GM21381 (cell line): ENCODE measurements around the gene ADAMTSL2.

Experiments used
- ATAC-seq: cut with Tn5 transposase; IDR thresholded peaks from one replicate; pipeline ENCODE4 v1.9.1; 2021; ENCODE audit warnings: mild to moderate bottlenecking, moderate library complexity; ENCODE audit not compliant: unreplicated experiment

ADAMTSL2 gene

DNA sequence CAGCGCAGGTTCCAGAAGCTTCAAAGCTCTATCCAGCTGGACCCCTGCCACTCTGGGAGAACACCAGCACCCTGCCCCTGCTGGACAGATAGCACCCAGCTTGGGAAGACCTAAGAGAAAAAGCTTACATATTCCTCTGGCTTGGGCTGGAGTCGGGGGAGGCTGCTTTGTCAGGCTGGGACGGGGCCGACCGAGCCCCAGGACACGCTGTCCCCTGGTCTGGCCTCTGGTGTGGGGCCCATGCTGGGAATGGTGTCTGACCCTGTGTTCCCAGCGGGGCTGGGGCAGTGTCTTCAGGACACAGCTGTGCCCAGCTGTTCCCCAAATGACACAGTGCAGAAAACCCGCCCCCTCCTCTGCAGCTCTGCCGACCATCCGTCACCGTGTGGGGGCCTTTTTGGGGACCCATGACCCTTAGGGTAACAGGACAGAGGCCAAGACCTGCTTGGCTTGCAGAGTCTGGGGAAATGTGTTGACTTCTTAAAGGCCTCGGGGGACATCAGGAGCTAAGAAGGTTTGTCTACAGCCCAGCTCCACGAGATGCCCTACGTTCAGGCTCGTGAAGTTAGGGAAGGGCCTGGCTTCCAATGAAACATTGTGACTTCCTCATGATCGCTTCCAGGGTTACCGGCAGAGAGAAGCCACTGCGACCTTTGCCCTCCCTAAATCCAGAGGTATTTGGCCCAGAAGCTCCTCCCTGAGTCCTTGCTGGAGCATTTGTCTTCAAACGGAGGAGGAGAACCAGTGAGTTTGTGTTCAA, 35.2 kb upstream of the ADAMTSL2 start:
- no peak for ATAC-seq

DNA sequence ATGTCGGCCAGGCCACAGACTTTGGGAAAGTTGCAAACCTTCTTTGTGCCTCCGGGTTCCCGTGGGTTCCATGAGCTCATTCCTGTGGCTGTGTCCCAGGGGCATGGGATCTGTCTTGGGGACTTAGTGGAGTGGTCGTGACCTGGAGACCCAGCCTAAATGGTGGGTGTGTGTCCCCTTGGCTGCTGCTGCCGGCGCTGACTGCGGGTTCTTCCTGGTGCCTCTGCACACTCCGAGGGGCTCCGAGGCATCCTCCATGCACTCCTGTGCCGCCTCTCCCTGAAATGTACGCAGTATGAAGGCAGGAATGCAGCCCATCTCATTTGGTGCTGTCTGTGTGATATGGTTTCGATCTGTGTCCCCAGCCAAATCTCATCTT, 34.6 kb upstream of the ADAMTSL2 start:
- ATAC-seq = no peak

DNA sequence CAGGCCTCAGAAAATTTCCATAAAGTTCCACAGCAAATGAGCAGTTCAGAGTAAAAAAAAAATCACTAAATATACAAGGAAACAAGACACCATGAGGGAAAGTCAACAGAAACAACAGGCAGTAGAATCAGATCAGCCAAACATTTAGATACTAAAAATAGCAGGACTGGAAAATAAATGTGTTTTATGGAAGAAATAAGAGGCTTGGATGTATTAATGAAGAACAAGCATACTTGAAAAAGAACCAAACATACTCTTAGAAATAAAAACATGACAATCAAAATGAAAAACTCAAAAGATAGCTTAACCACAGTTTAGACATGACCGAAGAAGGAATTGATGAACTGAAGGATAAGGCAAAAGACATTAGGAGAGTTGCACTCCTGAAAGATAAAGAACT, 32.4 kb upstream of the ADAMTSL2 start:
- ATAC-seq = no peak

DNA sequence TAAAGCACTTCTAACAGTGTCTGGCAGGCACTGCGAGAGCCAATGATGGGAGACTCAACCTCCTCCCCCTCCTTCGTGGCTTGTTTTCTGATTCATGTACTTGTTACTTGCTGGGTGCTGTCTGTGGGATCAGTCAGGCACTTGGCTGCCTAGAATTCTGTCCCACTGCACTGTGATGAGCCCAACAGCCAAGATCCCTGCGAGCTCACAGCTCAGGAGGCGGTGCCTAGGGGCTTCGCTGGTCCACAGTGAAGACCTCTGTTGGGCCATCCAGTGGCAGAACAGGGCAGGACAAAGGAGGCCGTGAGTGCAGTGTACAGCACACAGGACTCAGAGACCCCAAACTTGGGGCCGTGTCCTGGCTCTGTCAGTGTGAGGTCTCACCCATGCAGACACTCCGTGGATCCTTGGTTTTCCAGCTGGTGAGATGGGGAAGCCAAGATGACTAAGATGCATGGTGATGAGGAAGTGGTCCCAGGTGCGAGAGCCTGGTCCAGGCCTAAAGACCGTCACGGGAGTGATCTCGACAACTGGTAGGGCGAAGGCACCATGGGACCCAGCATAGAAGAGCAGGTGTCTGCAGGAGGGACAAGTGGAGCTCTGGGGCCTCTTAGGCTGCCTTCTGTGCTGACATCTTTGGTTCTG, 29.2 kb upstream of the ADAMTSL2 start:
- ATAC-seq = no peak

DNA sequence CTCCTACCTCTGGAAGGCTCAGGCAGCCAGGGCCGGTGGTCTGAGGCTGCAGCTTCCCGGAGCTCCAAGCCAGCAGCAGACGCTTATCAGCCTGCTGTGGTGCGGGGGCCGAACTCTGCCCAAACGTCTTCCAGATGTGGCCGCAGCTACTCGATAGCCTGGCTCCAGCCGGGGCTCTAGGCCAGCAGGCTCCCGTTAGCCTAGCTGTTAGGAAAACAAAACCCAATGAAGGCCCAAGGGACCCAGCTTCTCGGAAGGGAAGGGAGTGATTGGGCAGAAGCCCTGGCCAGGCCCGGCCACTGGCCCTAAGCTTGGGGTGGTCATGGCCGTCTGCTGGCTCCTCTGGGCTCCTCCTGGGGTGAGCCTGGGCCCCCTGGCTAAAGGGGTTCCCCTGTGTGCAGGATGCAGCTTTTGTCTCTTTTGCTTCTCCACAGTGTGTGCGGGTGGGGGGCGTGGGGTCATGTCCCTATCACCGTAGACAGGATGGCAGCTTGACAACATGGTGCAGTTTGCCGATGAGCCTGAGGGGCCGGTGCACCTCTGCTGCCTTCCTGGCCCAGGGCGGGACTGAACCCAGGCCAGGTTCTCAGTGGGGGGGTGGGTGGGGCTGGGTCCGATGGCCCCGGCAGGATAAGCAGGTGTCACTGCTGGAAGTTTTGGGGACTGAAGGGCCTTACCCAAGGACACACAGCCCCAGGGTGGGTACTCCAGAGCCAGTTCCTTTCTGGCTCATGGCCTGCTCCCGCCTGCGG, 28.4 kb upstream of the ADAMTSL2 start:
- ATAC-seq = no peak

DNA sequence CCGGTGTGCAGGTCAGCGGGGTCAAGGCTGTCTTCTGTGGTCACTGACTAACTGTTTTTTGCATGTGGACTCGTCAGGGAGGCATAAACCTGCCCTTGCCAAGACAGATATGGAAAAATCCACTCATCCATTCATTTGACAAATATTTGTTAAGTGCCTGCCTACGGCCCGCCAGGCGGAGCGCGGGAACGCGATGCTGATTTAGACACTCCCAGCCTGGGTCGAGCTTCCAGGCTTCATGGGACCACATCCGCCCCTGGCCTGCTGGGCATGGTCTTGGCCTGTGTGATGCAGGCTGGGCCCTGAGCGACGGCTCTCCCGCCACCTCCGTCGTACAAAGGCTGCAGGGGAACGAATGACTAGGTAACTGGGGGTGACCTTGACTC, 27.9 kb upstream of the ADAMTSL2 start:
- ATAC-seq = no peak

DNA sequence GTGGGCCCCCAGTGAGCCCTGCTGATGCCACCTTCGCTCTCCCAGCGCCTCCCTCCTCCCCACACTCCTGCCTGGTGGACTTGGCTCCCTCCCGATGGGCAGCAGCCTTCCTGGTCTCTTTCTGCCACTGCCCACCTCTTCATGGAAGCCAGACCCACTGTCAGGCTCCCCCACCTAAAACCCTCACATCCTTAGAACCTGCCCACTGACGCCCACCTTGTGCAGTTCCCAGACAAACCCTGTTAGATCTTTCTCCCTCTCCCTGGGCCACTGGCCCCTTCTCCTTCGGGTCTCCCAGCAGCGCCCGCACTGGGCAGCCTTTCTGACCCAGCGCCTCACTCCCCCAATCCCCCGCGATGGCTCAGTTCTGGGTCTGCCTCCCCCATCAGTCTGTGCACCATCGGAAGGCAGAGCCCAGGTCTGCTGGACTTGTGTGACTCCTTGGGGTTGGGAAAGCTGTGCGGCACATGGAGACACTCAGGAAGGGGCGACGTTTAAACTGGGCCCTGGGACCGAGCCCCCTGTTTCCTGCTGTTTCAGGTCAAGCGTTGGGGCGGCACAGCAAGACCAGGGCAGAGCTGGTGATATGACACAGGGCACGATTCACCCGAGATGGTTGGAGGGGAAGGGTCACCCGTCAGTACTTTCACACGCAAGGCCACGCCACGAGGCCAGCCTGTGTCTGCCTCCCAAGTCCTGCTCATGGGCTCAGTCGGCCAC, 27.1 kb upstream of the ADAMTSL2 start:
- ATAC-seq = no peak

DNA sequence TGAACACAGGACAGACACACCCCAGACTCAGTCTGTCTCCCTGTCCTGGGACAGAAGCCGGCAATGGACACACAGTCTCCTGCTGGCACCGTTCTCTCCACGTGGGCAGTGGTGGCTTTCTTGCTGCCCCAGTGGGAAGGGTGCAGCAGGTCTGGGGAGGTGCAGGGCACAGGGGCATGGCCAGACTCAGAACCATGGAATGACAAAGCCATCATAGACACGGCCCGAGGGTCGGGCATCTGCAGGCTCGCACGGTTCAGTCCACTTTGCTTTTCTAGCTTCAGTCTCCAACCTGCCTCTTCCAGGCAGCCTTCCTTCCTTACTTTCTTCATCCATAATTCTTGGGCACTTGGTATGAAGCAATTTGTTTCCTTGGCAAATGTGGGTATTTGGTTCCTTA, 26.5 kb upstream of the ADAMTSL2 start:
- ATAC-seq = no peak

DNA sequence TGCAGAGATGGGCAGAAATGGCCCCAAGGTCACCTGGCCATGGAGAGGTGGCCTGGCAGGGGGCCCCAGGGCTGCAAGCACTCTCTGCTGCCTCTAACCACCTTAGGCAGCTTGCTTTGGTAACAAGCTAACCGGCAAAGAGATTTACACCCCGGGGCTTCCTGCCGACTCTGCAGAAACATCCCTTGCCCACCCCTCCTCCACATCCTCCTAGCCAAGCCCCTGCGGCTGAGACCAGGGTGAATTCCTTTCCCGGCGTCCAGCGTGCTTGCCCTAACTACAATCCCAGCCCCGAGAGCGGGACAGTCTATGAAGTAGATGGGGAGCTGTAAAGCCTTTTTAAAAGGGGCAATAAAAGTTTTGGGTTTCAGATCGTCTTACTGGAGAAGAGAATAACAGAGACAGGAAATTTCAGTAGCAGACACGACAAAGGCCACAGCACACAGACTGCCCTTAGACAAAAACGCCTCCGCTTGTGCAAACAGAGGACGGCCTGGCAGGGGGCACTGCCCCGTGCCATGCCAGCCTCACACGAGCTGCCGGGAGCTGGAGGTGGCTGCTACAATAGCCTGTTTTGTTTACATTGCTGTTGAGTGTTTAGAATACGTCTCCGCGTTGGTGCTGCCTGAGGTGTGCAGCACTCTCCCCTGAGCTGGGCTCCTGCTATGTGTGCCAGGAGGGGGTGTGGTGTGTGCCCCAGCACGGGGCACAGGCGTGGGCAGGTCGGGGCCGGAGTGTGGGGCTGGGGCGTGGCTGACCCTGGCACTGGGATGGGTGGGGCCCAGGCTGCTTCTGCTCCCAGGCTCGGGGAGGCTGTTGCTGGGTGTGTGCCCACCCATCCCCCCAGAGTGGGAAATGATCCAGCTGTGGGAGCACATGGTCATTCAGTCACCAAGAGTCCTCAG, 25.1 kb upstream of the ADAMTSL2 start:
- ATAC-seq = no peak

DNA sequence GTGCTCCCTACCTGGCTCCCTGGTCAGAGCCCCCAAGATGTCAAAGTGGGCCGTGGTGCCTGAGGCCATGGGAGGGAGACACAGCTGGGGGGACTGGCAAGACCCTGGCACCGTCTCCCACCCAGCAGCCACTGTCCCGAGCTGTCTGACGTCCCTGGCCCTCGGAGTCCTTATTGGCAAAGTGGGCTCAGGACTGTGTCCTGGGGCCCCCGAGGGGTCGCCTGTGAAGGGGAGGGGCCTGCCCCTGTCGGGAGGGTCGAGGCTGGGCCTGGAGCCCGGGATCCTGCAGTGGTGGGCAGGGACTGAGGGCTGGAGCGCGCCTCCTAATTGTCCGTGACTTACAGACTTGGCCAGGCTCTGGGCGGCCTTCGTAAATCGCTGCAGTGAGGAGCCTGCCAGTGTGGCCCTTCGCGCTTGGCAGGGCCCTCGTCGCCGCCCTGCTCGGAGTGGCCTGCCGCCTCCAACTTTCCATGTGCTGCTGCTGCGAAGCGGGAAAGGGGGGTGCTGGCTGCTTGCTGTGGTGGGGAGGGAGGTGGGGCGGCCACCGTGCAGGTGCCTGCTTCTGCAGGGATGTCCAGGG, 23.5 kb upstream of the ADAMTSL2 start:
- ATAC-seq = no peak

DNA sequence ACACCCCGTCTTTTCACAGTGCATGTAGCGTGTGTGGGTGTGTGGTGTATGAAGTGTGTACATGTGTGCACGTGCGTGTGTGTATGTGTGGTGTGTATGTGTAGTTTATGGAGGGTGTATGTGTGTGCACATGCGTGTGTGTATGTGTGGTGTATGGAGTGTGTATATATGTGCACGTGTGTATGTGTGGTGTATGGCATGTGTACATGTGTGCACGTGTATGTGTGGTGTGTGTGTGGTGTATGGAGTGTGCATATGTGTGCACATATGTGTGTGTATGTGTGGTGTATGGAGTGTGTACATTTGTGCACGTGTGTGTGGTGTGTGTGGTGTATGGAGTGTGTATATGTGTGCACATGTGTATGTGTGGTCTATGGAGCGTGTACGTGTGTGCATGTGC, 22.9 kb upstream of the ADAMTSL2 start:
- ATAC-seq = no peak

DNA sequence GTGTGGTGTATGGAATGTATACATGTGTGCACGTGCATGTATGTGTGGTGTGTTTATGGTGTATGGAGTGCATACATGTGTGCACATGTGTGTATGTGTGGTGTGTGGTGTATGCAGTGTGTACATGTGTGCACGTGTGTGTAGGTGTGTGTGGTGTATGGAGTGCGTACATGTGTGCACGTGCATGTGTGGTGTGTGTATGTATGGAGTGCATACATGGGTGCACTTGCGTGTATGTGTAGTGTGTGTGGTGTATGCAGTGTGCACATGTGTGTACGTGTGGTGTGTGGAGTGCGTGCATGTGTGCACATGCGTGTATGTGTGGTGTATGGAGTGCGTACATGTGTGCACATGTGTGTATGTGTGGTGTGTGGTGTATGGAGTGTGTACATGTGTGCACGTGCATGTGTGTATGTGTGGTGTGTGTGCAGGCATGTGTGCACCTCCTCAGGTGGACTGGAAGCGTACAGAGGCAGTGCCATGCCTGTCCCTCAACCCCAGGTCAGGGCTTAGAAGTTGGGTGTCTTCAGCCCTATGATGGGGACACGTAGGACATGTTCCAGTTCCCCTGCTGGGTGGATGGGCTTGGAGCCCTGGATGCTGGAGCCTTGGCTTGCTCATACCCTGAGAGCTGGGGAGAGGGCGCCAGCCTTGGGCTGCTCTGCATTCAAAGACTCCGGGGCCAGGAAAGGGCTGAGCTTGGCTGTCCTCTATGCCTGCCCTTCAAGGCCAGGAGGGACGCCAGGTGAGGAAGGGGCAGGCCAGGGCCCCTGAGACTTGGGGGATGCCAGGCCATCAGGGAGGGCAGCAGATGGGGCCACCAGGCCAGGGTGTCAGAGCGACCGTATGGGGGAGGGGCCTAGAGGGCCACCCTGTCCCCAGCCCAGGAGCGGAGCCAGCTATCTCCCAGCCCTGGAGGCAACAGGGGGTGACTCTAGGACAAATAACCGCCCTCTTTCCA, 22.0 kb upstream of the ADAMTSL2 start:
- ATAC-seq = no peak

DNA sequence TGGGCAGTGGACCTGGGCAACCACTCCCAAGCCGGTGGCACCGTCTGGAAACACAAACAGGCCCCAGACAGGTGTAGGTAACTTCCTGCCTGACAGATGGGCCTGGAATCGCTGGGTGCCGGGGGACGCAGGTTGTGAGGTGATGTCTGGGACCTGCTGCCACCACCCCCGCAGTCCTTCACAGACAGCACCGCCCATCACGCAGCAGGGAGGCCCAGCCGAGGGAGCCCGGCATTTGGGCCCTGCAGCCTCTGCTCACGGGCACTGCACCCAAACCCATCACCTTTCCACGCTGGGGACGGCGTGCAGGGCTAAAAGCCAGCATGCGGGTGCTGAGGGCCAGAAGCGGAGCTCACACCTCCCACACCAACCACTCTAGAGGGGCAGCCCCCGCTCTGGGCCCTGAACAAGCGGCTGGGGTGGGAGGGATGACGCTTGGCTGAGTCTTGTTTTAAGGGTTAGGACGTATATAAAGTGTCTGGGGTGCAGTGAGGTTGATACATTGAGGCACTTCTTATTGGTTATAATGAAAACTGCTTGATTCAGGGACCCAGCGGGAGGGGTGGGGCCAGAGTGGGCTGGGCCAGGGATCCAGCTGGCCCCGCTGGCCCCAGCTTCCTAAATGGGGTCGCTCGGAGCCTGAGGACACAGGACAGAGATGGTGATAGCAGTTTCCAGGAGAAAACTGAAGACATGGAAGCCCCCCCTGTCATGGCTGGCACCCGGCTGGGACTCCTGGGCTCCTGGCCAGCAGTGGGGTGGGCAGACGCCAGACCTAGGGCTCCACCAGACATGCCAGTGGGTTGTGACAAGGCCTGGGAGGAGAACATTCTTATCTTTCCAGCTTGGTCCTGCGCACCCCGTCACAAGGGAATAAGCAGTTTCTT, 21.0 kb upstream of the ADAMTSL2 start:
- no peak for ATAC-seq

DNA sequence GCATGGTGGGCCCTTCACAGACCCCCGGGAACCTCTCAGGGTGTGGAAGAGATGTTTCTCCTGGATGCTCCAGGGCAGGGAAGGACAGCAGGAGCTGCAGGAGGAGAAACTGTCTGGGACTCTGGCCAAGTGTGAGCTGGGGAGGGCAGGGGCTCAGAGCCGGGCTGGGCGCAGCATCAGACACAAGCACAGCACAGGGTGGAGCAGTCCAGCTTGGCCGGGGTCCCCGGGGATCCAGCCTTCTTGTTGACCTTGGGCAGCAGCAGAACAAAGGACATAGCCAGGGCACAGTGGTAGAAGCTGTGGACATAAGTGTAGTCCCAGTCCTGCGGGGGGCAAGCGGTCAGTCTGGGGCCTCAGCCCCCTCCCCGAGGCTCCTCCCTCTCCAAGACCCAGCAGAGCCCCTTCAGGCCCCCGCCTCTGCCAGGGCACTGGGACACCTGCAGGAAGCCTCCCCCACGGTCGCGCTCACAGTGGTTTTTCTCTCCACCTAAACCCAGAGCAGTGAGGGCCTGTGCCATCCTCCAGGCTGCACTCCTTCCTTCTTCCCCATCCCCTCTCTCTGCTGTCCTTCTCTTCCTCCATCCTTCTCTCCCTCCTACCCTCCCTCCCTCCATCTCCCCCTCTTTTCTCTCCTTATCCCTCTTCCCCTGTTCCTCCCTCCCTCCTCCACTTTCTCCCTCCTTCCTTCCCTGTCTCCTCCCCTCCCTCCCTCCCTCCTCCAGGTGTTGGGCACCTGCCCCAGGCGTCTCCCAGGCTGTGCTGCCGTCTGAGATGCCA, 19.9 kb upstream of the ADAMTSL2 start:
- ATAC-seq = no peak

DNA sequence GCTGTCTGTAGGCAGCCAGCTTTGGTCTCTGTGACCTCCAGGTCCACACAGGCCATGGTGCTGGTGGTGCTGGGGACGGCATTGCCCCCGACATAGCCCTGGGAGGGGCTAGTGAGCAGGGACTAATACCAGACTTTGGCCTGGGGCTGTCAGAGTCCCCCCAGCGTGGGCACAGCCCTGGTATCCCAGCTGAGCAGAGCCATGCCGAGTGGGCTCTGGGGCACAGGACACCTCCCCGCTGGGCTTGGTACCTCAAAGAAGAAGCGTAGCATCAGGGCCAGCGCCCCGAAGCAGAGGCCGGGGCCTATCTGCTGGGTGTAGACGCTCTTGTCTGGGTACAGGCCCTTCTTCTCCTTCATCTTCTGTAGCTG, 19.3 kb upstream of the ADAMTSL2 start:
- no peak for ATAC-seq

DNA sequence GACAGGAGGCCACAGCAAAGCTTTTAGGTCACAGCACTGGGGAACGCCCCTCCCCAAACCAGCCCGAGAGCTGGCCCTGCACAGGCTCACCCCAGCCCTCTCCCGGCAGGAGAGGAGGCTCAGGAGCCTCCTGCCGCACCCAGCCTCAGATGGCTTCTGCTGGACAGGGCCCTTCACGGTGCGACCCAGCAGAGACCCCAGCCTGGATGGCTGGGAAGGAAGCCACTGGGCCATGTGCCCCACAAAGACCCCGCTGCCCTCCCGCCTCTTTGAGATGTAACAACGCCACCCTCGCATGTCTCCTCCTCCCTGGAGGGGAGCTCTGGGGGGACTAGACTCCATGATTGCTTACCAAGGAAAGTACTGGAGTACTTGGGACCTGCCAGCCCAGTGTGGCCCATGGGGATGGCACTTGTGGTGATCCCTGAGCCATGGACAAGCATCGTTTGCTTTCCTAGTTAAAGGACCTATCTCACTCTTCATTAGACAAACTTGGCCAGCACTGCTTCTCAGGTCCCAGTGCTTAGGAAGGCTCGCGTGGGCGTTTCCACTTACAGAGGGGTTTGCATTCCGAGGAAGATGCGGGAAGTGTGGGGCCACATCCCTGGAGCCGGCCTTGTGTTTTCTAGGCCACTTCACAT, 18.8 kb upstream of the ADAMTSL2 start:
- no peak for ATAC-seq
